ENCODE measurements around the gene SFSWAP.
"Not testable (repeated sequence)": the region's sequence is repeated elsewhere in the genome, so short reads cannot be mapped to it uniquely, and the experiment has no call there.

- TF ChIP-seq EZH2 (IDR thresholded peaks at IDR 0.05; ENCODE audit: insufficient read depth, poor library complexity, severe bottlenecking); EZH2phosphoT487 (IDR thresholded peaks at IDR 0.05; ENCODE audit: insufficient read depth, low read depth): not testable (repeated sequence)
Observed at GRCh38 chr12:131706709-131707108, 4.2 kb upstream of the SFSWAP start.

Measured in GM23248 (cell line).